Measurements from ENCODE around the gene SIGLEC7. TPM values are rescaled to one million over a fixed set of nuclear protein-coding genes. Genes with fewer than 3 reads are reported as not detected.

Gene SIGLEC7
- total RNA-seq, 1 donor from 2014 or later = not detected

DNA sequence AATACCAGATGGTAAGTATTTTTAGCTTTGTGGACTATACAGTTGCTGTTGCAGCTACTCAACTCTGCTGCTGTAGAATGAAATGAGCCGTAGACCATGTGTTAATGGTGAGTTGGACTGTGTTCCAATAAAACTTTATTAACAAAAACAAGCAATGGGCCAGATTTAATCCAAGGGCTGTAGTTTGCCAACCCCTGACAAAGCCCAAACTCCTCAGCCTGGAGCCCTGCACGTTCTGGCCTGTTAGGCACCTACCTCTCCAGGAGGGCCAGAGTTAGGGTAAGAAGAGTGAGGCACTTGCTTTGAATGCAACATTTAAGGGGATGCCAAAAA, 46.1 kb downstream of the SIGLEC7 start:
- H3K36me3 ChIP-seq (ENCODE audit: control insufficient read depth, insufficient read depth, low read length) = no peaks in the 10 kb centered on the region
- no peaks in the 10 kb centered on the region for H3K27me3 ChIP-seq (ENCODE audit: control insufficient read depth, insufficient read depth, low read length)
- DNase-seq (ENCODE audit: low read depth) = no peak
- TF ChIP-seq, protein P1, sequence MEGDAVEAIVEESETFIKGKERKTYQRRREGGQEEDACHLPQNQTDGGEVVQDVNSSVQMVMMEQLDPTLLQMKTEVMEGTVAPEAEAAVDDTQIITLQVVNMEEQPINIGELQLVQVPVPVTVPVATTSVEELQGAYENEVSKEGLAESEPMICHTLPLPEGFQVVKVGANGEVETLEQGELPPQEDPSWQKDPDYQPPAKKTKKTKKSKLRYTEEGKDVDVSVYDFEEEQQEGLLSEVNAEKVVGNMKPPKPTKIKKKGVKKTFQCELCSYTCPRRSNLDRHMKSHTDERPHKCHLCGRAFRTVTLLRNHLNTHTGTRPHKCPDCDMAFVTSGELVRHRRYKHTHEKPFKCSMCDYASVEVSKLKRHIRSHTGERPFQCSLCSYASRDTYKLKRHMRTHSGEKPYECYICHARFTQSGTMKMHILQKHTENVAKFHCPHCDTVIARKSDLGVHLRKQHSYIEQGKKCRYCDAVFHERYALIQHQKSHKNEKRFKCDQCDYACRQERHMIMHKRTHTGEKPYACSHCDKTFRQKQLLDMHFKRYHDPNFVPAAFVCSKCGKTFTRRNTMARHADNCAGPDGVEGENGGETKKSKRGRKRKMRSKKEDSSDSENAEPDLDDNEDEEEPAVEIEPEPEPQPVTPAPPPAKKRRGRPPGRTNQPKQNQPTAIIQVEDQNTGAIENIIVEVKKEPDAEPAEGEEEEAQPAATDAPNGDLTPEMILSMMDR (IDR thresholded peaks at IDR 0.05; ENCODE audit: insufficient read depth, low read length, poor library complexity, severe bottlenecking) = no peak
- H3K4me3 ChIP-seq (ENCODE audit: low read depth, low read length) = no peak overlapping the region

GRCh38 chr19:51192689-51193088, 50.6 kb downstream of the SIGLEC7 start:
- DNase-seq (ENCODE audit: low read depth) = no peak
- TF ChIP-seq, protein P1 (IDR thresholded peaks at IDR 0.05; ENCODE audit: insufficient read depth, low read length, poor library complexity, severe bottlenecking) = no peak
- Histone ChIP-seq H3K36me3 (ENCODE audit: control insufficient read depth, insufficient read depth, low read length) (no peaks in the 10 kb centered on the region), H3K4me3 (ENCODE audit: low read depth, low read length) (no peak overlapping the region), H3K27me3 (ENCODE audit: control insufficient read depth, insufficient read depth, low read length) (no peaks in the 10 kb centered on the region)

DNA sequence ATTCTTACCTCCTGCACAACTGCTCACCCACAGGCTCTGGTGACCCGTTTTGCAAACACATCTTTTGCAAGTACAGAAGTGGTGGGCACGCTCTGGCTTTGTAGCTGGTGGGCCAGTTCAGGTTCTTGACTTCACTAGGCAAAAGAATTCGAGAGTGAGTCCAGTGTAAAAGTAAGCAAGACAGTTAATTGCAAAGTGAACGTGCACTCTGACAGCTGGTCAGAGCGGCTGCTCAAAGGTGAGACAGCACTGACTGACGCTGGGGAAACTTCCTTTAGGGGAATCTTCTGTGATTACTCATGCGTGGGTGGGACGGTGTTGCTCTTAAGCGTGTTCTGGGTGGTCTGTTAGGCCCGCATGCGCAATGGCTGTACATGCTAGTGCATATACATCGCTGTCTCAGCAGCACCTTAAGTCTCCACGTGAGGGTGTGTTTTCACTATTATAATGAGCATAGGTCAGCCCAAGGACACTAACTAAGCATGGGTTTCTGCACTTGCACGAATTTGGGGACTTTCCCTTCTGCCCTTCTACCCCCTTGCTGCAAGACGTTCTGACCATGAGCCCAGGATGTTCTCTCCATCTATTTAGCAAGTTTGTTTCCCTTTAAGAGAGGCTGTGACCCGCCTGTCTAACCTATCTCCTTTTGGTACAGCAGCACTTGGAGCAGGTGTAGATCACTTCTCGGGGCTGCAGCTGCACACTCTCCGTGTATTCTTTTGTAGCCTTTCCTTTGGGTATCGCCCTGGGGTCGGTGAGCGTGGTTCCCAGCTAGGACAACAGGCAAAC, 52.6 kb downstream of the SIGLEC7 start:
- TF ChIP-seq, protein P1 (IDR thresholded peaks at IDR 0.05; ENCODE audit: insufficient read depth, low read length, poor library complexity, severe bottlenecking) = no peak
- DNase-seq (ENCODE audit: low read depth) = no peak
- Histone ChIP-seq H3K27me3 (ENCODE audit: control insufficient read depth, insufficient read depth, low read length) (no peaks in the 10 kb centered on the region), H3K36me3 (ENCODE audit: control insufficient read depth, insufficient read depth, low read length) (no peaks in the 10 kb centered on the region), H3K4me3 (ENCODE audit: low read depth, low read length) (no peak overlapping the region)

DNA sequence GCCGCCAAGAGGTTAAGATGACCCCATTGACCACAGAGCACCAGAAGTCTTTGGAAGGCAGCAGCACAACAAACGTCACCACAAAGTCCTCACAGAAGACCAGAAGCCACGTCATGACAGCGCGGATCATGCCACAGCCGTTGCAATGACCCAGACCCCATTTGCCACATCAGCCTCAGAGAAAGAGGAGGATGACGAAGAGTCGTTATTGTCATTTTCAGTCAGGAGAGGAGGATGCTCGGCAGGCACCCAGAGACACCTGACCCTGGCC, 53.1 kb downstream of the SIGLEC7 start:
- H3K4me3 ChIP-seq (ENCODE audit: low read depth, low read length) = no peak overlapping the region
- TF ChIP-seq, protein P1 (IDR thresholded peaks at IDR 0.05; ENCODE audit: insufficient read depth, low read length, poor library complexity, severe bottlenecking) = no peak
- no peaks in the 10 kb centered on the region for H3K36me3 ChIP-seq (ENCODE audit: control insufficient read depth, insufficient read depth, low read length)
- H3K27me3 ChIP-seq (ENCODE audit: control insufficient read depth, insufficient read depth, low read length) = no peaks in the 10 kb centered on the region
- no peak for DNase-seq (ENCODE audit: low read depth)

DNA sequence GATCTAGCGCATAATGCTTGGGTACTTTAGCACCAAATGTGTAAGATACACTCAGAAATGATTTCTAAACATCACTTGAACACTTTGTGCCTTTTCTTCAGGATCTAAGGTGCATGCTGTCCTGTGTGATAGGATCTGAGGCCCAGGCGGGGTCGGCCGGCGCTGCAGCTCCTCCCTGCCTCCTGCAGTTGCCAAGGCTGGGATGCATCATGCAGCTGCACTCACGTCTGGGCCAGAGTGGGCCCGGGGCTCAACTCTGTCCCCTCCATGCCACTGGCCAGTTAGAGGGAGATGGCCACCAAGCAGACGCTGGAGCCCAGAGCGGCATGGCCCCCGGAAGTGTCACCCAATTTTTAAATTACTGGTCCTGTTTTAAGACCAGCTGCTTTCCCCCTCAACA, 53.5 kb downstream of the SIGLEC7 start:
- H3K27me3 ChIP-seq (ENCODE audit: control insufficient read depth, insufficient read depth, low read length) = no peaks in the 10 kb centered on the region
- no peak overlapping the region for H3K4me3 ChIP-seq (ENCODE audit: low read depth, low read length)
- DNase-seq (ENCODE audit: low read depth) = no peak
- H3K36me3 ChIP-seq (ENCODE audit: control insufficient read depth, insufficient read depth, low read length) = no peaks in the 10 kb centered on the region
- TF ChIP-seq, protein P1 (IDR thresholded peaks at IDR 0.05; ENCODE audit: insufficient read depth, low read length, poor library complexity, severe bottlenecking) = no peak

GRCh38 chr19:51196181-51196580, 54.1 kb downstream of the SIGLEC7 start:
- DNase-seq (ENCODE audit: low read depth) = no peak
- H3K4me3 ChIP-seq (ENCODE audit: low read depth, low read length) = no peak overlapping the region
- TF ChIP-seq, protein P1 (IDR thresholded peaks at IDR 0.05; ENCODE audit: insufficient read depth, low read length, poor library complexity, severe bottlenecking) = no peak
- no peaks in the 10 kb centered on the region for H3K36me3 ChIP-seq (ENCODE audit: control insufficient read depth, insufficient read depth, low read length)
- no peaks in the 10 kb centered on the region for H3K27me3 ChIP-seq (ENCODE audit: control insufficient read depth, insufficient read depth, low read length)
